A204.1 (cell line): ENCODE results near the gene OFD1.
A peak's percentile ranks its signal among the peaks of the same experiment; 100 is the strongest.

ENCODE experiments used
- FAIRE-seq: peaks from 2 replicates; lab custom pipeline; 2012; peaks lifted over from hg19 to GRCh38; lab: Jason Lieb, UNC

Gene OFD1

DNA sequence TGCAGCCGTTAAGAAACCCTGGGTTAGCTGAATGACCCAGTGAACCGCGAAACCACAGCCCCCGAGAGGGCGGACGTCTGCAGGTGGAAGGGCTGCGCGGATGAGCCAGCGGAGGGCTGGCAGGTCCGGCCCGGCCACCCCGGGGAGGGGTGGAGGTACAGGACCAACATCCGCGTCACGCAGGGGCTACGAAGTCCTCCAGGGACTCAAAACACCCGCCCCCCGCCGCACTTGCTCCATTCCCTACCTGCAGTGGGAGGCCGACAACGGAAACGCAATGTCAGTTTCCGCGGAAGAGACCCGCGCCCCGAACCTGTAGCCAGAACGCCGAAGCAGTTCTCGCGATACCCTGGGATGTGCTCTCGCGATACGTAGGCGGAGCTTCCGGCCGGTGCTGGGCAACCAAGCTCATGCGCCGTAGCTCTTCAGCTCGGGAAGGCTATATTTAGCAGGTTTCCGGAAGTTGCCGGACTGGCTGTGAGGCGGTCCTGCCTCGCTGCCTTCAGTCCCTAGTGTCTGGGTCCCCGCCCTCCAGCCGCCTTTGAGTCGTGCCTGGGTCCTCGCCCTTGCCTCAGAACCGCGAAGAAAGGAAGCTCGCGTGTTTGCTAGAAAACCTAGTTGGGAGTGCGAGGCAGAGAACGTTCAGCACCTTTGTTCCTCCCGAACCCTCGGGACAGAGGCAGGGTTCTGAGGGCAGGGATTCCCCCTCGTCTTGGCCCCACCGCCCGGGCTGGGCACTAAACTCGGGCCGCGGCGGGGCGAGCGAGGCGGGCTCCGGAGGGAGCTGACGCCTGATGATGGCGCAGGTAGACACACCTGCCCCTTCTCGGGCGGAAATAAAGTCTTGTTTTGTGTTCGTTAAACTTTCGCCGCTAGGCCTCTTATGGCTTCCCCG, at the start of gene OFD1, which contains the start of gene TRAPPC2:
Gene OFD1, plus strand, starts transcription at position 471 of the 895 bp plus-strand sequence. Its CDS starts 324 bp downstream, at position 795.
Gene TRAPPC2, minus strand, starts transcription at position 343 of the 895 bp plus-strand sequence. CDS start 14,657 bp downstream, outside the sequence.
- peak; percentile 98 for FAIRE-seq

DNA sequence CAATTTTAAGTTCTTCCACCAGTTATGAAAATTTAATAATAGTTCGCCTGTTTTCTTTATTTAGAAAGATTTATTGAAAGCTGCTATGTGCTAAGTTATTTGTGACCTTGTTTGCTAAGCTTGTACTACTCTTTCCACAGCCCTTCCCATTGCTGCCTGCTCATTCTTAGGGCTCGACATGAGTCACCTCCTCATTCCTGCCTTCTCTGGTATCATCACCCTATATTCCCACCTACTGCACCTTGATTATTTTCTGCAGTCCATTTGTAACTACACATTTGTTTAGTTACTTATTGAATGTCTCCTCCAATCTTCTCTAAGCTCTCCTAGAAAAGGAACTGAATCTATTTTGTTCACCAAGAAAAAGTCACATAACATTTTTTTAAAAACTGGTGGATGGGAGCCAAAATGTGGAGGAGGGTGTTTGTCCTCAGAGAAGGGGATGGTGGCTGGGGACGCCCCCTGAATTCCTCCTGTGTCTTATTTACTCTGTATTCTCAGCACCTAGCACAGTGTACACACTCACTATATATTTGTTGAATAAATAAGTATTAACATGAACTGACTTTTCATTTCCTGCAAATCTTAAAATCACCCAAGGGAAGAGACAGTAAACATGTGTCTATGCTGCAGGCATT, 49.3 kb upstream of the OFD1 start:
- no peak for FAIRE-seq

- no peak for FAIRE-seq
Observed at GRCh38 chrX:13687203-13687602, 47.3 kb upstream of the OFD1 start.

GRCh38 chrX:13688384-13688957, 46.1 kb upstream of the OFD1 start:
- FAIRE-seq = no peak

DNA sequence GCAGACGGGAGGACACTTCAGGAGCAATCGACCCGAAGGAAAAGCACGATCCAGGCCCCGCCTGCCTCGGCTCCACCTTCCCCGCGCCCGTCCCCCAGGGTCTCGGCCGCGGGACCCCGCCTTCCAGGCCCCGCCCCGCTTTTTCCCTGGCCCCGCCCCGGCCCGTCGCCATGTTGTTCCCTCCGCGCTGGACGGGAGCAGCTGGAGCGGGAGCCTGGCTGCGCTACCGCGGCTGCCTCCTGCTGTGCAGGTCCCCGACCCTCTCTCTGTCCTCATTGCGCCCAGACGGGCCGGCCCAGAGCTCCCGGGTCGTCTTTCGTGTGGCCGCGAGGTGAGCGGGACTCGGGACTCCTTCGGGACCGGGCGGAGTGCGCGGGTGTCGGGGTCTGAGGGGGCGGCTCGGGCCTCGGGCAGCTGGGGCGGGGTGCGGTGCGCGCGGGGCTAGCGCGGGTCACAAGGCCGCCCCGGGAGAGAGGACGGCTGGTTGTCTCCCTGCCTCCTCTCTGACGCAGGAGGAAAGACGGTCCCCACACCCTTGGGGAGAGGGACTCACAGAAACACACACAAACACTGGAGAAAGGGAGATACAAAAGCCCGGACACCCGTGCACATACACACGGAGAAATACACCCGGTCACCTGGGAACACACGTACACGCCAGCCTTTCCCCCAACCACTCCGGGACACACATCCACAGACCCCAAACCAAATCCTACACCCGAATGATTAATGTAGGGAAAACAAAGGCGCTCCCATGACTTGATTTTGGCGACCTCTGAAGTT, 45.4 kb upstream of the OFD1 start, which contains the start of gene RAB9A:
Gene RAB9A, plus strand, starts transcription at position 171 of the 783 bp plus-strand sequence. CDS start 19,619 bp downstream, outside the sequence.
- peak; percentile 68 for FAIRE-seq

DNA sequence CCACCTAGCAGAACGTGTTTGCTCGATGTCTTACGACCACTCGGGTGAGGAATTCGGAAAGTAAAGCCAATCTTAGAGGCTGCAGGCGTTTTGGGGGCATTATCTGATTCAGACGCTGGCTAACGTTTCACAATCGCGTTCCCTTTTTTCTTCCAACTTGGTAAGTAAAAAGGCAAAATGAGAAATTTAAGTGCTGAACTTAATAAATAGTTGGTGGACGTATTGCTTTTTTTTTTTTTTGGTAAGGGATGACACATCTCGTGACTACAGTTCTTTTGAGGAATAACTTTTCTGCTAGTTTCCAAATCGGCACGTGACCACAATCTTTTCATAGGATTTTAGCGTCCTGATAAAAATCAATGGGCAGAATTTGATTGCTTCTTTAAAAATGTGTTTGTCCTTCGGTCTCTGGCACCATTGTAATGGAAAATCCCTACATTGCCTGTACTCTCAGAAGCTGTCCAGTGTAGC, 44.8 kb upstream of the OFD1 start:
- no peak for FAIRE-seq

DNA sequence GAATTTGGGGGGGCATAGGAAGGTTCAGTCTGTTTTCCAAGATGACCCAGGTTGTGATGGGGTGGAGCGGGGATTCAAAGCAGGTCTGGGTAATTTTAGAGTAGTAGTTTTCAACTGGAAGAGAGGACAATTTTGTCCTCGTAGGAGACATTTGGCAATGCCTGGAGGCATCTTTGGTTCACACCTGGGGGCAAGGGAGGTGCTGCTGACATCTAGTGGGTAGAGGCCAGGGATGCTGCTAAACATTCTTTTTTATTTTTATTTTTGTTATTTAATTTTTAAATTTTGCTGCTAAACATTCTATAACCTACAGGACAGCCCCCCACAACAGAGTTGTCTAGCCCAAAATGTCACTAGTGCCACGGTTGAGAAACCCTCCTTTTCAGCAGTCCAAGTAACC, 43.7 kb upstream of the OFD1 start:
- no peak for FAIRE-seq

GRCh38 chrX:13691841-13692371, 42.6 kb upstream of the OFD1 start:
- no peak for FAIRE-seq

- no peak for FAIRE-seq
Observed at GRCh38 chrX:13692771-13693231, 41.7 kb upstream of the OFD1 start.

DNA sequence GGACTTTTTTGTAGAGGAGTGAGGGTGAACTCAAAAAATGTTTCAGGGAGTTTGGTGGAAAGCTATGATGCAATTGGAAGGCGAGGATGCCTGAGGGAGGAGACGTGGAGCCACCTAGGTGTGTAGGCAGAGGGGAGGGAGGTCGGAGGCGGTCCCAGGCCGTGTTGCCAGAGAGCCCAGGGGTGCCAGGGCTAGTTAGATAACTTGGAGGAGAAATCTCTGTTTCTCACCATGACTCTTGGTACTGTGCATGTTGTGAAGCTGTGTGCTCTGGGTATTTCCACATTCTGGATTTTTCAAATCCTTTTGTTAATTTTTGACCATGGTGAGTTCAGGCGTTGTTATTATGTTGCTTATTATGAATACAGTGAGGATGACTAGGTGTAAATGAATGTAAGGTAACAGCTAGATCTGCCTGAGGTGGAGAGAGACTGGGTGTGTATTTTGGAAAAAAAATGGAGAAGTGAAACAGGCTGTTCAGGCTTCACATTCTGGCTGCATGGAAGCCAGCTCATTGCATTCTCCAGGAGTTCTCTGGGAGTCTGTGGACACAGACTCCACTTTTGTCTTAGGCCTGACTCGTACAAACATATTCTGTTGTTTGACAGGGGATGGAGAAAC, 41.1 kb upstream of the OFD1 start:
- FAIRE-seq = no peak

DNA sequence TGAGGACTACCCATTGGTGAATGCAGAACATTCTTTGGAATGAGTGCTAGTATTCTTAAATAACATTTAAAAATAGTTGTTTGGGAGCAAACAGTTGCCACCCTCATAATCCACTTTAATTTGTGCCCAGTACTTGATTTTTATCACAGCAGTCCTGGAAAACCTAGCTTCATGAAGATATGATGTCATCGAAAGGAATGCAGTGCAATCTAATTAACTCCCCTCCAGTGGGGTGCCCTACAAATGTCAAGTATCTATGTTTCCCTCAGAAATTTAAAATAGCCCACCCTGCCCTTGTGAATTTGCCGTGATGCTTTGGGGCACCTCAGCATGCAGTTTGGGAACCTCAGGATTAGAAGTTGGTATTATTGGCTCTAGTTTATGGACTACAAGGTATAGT, 40.2 kb upstream of the OFD1 start:
- no peak for FAIRE-seq

GRCh38 chrX:13694983-13695382, 39.6 kb upstream of the OFD1 start:
- no peak for FAIRE-seq

DNA sequence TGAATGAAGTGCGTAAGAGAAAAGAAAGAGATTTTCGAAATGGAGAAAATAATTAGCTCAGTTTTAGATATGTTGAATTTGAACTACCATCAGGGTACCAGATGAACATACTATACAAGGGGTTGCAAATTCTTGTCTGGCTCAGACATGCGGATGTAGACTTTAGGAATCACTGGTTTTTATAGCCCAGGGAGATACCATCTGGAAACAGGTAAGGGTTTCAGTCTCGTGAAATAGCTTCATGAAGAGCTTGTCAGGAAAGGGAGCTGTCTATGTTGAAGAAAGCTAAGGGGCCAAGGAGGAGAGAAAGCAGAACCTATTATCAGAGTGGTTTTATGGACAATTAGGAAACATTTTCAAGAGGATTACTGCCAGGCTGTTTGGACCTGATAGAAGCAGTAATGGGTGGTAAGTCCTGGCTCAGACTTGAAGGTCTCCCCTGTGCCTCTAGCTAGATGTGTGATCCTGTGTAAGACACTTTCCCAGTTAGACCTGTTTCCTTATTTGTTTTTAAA, 38.9 kb upstream of the OFD1 start:
- FAIRE-seq = no peak

DNA sequence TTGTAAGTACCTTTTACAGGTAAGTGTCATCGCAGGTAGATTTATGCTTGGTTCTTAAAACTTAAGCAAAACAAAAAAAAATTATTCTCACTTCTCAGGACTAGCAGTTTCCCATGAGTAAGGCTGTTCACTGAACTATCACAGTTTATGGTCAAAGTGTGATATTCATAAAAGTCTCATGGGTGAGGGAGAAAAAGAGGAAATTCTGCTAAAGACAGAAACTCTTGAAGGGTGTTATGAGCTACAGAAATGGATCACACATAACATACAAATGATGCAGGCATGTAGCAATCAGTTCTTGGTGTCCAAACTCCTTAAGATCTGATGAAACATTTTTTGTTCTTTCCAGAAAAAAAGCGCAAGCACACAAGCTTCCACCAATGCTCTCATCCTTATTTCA, 37.1 kb upstream of the OFD1 start:
- FAIRE-seq = no peak

DNA sequence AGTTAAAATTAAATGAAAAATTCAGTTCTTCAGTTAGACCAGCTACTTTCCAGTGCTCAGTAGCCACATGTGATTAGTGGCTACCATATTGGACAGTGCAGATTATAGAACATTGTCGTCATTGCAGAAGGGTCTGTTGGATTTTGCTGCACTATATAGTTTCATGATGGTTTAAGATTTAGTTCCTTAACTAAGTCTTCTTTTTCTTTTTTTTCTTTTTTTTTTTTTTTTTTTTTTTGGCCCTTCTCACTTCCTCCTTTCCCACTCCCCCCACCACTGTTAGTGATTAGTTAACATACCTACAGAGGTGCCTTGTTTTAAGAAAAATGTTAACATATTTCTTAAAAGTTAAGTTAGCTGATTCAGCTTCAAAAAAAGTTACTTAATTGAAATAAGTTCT, 36.6 kb upstream of the OFD1 start:
- no peak for FAIRE-seq

GRCh38 chrX:13698432-13698831, 36.1 kb upstream of the OFD1 start:
- no peak for FAIRE-seq

DNA sequence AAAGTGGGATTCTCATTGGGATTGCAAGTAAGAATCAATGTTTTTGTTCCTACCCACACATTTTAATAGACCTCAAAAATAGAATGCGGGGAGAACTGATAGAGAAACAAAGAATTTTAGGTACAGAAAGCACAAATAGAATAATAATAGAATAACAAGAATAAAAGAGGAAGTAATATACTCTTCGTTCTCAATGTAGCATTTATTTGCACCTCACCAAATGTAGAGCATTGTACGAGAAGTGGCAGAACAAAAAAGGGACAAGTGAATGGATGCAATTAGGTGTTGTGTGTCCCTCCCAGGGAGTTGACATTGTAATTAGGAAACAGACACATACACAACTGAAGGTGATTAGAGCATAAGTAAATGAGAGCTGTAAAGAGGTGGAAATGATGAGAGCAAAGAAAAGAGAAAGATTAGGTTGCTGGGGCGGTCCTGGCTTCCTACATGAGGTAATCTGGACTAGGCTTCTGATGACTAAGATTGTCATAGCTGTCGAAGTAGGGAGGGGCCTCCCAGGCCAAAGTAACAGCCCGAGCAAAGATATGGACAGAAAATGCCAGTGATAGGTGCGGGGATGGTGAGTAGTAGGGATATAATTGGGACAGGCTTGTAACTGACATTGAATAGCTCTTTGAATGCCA, 35.2 kb upstream of the OFD1 start:
- FAIRE-seq = no peak

GRCh38 chrX:13700380-13700779, 34.2 kb upstream of the OFD1 start:
- no peak for FAIRE-seq

GRCh38 chrX:13702111-13702789, 32.3 kb upstream of the OFD1 start:
- FAIRE-seq = no peak

GRCh38 chrX:13703135-13703534, 31.4 kb upstream of the OFD1 start:
- no peak for FAIRE-seq
